Caki2 (cell line): ENCODE data around the gene KCNH6. TPM values are rescaled to one million over a fixed set of nuclear protein-coding genes. Genes with fewer than 3 reads are reported as not detected.
A peak's percentile ranks its signal among the peaks of the same experiment; 100 is the strongest.

Source experiments
- DNase-seq: peaks from one replicate; pipeline ENCODE4 v3.0.0-alpha.2; 2015; ENCODE audit warnings: low read depth
- in situ Hi-C: cut with HindIII; loops from 2 replicates; pipeline ENCODE4 v1.10.0; 2016; ENCODE audit warnings: low sequenced_read_pairs, low pct_unique_long_range_greater_than_20kb, mixed read lengths
- total RNA-seq: library from RNA; depleted of rRNA; stranded (reverse); fragments of >200 nt; shearing (Covaris generic); gene quantifications from 2 replicates; pipeline ENCODE4 v1.2.3, GENCODE V29; 2014; ENCODE audit warnings: low replicate concordance; rRNA removed

The KCNH6 gene
- total RNA-seq, 1 experiment from 2014 or later, result not detected

DNA sequence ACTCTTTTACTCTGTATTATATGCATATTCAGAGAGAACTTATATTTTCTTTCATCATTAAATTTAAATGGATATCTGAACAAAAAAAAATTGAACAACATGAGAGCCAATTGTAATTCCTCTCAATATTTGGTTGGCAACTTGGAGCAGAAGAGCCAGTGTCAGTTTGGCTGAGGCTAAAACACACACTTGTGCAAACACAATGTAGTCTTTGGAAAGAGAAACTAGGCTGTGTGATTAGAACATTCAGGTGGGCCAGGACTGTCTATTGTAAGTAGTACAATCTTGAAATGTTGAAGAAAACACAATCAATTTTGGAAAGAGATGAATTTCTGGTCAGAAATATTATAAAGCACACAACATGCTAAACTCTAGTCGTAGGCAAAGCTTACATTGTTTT lies 44.1 kb downstream of the KCNH6 start:
- in situ Hi-C loops, result no loop called here

DNA sequence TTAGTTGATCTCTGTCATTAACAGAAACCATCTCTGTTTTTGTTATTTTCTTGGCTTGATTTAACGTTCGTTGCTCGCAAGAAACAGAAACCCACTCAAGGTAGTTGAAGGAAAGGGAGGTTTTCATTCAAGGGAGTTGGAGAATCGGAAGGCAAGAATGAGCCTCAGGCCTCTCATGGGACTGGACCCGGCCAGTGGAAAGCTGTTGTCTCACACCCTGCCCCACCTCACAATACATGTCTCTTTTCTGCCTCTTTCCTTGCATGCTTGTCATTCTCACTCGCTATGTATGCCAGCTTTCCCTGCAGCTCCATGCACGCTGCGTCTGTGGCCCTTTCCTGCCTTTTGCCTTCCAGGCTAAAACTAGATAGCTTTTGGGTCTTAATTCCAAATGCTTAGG lies 45.4 kb downstream of the KCNH6 start:
- no peak for DNase-seq

More for the DNA sequence above, 44.1 kb downstream of the KCNH6 start:
- DNase-seq, result no peak

GRCh38 chr17:63571632-63572310 lies 48.6 kb downstream of the KCNH6 start:
- in situ Hi-C loops, result no loop called here
- peak; percentile 30 for DNase-seq

More for the DNA sequence above, 45.4 kb downstream of the KCNH6 start:
- in situ Hi-C loops, result no loop called here

- no peak for DNase-seq
- in situ Hi-C loops, result no loop called here
Measured at GRCh38 chr17:63573634-63574033, 50.5 kb downstream of the KCNH6 start.

GRCh38 chr17:63578027-63578768 lies 55.0 kb downstream of the KCNH6 start:
- in situ Hi-C loops, result no loop called here
- DNase-seq, result no peak

GRCh38 chr17:63578769-63579111 lies 55.6 kb downstream of the KCNH6 start:
- DNase-seq, result no peak
- in situ Hi-C loops, result no loop called here

DNA sequence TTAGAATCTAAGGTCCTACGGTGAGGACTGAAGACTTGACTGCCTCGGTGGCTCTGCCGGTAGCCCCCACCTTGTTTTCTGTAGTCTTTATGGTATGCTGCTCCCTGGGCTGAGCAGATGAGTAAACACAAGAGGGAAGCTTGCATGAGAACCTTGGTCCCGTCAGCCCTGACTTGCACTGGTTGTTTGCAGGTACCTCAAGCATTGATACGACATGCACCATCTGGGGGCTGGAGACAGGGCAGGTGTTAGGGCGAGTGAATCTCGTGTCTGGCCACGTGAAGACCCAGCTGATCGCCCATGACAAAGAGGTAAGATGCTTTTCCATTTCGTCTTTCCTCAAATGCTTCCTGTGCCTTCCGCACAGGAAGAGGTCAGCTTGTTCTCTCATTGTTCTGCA lies 56.5 kb downstream of the KCNH6 start:
- in situ Hi-C loops, result no loop called here
- DNase-seq, result no peak

DNA sequence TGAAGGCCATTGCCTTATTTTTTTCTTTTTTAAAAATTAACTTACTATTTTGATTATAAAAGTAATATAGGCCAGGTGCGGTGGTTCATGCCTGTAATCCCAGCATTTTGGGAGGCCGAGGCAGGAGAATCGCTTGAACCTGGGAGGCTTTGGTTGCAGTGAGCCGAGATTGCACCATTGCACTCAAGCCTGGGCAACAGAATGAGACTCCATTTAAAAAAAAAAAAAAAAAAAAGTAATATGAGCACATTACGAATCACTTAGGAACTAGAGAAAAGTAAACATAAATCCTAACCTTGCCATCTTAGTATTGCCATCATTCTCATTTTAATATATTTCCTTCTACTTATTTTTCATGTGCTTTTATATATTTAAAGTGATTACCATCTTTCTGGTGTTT lies 64.6 kb downstream of the KCNH6 start:
- in situ Hi-C loops, result no loop called here
- no peak for DNase-seq

- DNase-seq, result no peak
- in situ Hi-C loops, result no loop called here
Measured at GRCh38 chr17:63588797-63589196, 65.6 kb downstream of the KCNH6 start.

- in situ Hi-C loops, result no loop called here
- no peak for DNase-seq
Measured at GRCh38 chr17:63589646-63590045, 66.5 kb downstream of the KCNH6 start.

GRCh38 chr17:63592797-63593196 lies 69.6 kb downstream of the KCNH6 start:
- in situ Hi-C loops, result no loop called here
- DNase-seq, result no peak

DNA sequence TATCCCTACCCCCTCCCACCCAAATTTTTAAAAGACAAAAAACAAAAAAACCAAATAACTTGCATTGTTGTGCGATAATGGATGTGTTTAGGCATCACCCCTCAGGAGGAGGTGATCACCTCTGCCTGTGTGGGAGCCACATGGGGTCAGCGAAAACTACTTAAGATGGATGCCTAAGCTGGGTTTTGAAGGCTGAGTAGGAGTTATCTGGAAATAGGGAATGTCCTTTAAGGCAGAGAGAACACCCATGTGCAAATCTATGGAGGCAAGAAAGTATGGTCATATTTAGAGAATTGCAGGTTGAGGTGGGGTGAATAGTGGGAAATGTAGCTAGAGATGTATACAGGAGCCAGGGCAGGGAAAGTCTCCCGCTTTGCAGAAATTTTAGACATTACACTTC lies 72.0 kb downstream of the KCNH6 start:
- in situ Hi-C loops, result no loop called here
- no peak for DNase-seq

Other genes starting within 250 kb of the KCNH6 start
- 40.1 and 43.8 TPM in 2 replicates for gene CYB561, start 77.1 kb upstream of the KCNH6 start, total RNA-seq
- gene ACE, start 46.3 kb upstream of the KCNH6 start, total RNA-seq, result not detected in 2 replicates
- 9.8 and 14.8 TPM in 2 replicates for gene DCAF7, start 27.1 kb downstream of the KCNH6 start, total RNA-seq
- gene TACO1, start 77.5 kb downstream of the KCNH6 start, total RNA-seq, result 43.0 and 55.4 TPM in 2 replicates
- gene MAP3K3, start 99.1 kb downstream of the KCNH6 start, total RNA-seq, result 14.5 and 16.7 TPM in 2 replicates
- gene LIMD2, start 176.8 kb downstream of the KCNH6 start, total RNA-seq, result 5.5 and 6.7 TPM in 2 replicates
- gene STRADA, start 218.4 kb downstream of the KCNH6 start, total RNA-seq, result 14.7 and 17.5 TPM in 2 replicates